SU-DHL-6 (cell line): ENCODE data around the gene DGKG.

Source experiments
- EZH2phosphoT487 ChIP-seq: fragments of 200-600 bp; sonication (generic), shearing (Covaris generic); conservative IDR thresholded peaks from 2 replicates; pipeline ENCODE4 v1.6.1; 2018; ENCODE audit warnings: mild to moderate bottlenecking, antibody characterized with exemption, low read length, moderate library complexity, mixed read lengths
- TF ChIP-seq, protein P1 (sequence below): fragments of 200-600 bp; sonication (generic); IDR thresholded peaks from one replicate; pipeline ENCODE4 v1.5.1; 2017; ENCODE audit warnings: antibody characterized with exemption, mild to moderate bottlenecking, low read length, moderate library complexity; ENCODE audit not compliant: insufficient read depth, poor library complexity, severe bottlenecking

DNA sequence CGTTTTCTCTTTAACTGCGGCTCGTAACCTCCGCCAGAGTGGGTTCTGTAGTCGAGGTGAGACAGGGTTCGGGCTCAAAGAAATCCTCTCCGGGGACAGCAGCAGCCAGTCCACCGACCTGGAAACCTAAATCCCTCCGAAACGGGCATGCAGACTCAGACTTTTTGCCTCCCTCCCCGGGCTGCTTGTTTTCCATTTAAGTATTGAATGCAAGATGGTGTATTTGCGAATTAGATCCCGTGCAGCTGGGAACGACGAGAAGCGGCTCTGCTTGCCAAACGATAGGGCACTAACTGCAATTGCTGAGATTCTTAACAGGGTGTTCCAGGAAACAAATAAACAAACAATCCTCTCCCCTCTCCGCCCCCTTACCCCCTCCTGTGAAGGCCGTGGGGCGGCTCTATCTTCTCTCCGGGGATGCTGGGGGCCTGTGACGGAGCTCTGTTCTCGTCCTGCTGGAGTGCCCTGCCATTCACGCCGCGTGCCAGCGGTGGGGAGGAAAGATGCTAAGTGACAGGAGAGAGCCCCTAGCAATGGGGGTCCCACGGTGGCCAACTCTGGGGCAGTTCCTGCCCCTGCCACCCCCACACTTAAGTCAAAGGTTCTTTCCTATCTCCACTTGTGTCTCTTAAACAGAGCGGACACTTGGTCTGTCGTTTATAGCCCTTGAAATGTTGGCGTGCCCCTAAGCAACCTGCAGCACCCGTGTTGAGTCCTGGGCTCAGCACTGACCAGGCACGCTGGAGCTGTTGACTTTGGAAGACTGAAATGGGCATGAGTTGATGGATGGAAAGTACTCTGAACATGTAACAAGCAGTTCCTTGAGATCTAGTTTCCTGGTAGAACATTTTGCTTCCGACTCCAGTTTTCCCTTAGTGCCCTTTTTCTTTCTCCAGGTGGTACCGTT, 251.9 kb downstream of the DGKG start:
- TF ChIP-seq, protein P1, sequence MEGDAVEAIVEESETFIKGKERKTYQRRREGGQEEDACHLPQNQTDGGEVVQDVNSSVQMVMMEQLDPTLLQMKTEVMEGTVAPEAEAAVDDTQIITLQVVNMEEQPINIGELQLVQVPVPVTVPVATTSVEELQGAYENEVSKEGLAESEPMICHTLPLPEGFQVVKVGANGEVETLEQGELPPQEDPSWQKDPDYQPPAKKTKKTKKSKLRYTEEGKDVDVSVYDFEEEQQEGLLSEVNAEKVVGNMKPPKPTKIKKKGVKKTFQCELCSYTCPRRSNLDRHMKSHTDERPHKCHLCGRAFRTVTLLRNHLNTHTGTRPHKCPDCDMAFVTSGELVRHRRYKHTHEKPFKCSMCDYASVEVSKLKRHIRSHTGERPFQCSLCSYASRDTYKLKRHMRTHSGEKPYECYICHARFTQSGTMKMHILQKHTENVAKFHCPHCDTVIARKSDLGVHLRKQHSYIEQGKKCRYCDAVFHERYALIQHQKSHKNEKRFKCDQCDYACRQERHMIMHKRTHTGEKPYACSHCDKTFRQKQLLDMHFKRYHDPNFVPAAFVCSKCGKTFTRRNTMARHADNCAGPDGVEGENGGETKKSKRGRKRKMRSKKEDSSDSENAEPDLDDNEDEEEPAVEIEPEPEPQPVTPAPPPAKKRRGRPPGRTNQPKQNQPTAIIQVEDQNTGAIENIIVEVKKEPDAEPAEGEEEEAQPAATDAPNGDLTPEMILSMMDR: no peak
- TF ChIP-seq EZH2phosphoT487: no peak
